Endothelial cell of umbilical vein (primary cell): ENCODE results near the gene DMPK.

ENCODE experiments used
- JUN ChIP-seq: IDR thresholded peaks from 2 replicates; pipeline ENCODE4 v1.6.1; 2011; ENCODE audit warnings: borderline replicate concordance, low read depth; ENCODE audit not compliant: insufficient read length, insufficient read depth
- TF ChIP-seq, protein P1 (sequence below), 2 donors: IDR thresholded peaks; 1 replicate in 1 of 2; 2 replicates in 1 of 2; pipeline ENCODE4 v1.5.1; 2011; ENCODE audit warnings: low read length in 2 of 2, mild to moderate bottlenecking in 2 of 2, moderate library complexity in 2 of 2, control low read depth in 1 of 2, inconsistent platforms in 1 of 2, low read depth in 1 of 2; ENCODE audit not compliant: insufficient read depth in 1 of 2; ENCODE audit errors: extremely low read depth in 1 of 2

DNA sequence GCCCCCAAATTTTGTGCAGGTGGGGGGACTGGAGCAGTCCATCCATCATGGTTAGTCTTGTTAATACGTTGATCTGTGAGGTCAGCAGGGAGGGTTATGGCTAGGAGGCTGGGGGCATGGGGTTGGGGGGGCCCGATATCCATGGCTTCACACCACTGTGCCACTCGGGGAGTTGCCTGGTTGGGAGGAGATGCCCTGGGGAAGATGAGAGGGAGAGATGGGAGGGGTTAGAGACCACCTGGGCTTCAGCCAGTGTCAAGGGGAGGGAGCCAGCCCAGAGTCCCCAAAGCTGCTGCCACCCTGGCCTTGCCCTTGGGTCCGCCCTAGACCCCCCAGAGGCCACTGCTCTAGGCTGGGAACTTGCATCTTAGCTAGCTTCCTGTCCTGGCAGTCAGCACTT lies 1.8 kb upstream of the DMPK start:
- TF ChIP-seq, protein P1, sequence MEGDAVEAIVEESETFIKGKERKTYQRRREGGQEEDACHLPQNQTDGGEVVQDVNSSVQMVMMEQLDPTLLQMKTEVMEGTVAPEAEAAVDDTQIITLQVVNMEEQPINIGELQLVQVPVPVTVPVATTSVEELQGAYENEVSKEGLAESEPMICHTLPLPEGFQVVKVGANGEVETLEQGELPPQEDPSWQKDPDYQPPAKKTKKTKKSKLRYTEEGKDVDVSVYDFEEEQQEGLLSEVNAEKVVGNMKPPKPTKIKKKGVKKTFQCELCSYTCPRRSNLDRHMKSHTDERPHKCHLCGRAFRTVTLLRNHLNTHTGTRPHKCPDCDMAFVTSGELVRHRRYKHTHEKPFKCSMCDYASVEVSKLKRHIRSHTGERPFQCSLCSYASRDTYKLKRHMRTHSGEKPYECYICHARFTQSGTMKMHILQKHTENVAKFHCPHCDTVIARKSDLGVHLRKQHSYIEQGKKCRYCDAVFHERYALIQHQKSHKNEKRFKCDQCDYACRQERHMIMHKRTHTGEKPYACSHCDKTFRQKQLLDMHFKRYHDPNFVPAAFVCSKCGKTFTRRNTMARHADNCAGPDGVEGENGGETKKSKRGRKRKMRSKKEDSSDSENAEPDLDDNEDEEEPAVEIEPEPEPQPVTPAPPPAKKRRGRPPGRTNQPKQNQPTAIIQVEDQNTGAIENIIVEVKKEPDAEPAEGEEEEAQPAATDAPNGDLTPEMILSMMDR (IDR thresholded peaks at IDR 0.05; ENCODE audit: extremely low read depth in 1 of 2, insufficient read depth in 1 of 2, low read depth in 1 of 2, low read length in 2 of 2): no peak
- no peak for TF ChIP-seq JUN
